Esophagus mucosa (tissue), 1 donor: Measurements from ENCODE around the gene DCLRE1B. TPM values are rescaled to one million over a fixed set of nuclear protein-coding genes. Genes with fewer than 3 reads are reported as not detected.

Experiments used
- ATAC-seq: fragments of 200-7000 bp; cut with Tn5 transposase; one replicate; pipeline ENCODE4 v1.9.1; 2020
- total RNA-seq: library from RNA; stranded (reverse); gene quantifications from one replicate; pipeline ENCODE4 v1.2.4, GENCODE V29; 2023
- donor health status: DM: yes; HTN: yes; CAD: no.

Gene DCLRE1B
- total RNA-seq, 1 donor from 2014 or later: 4.7 TPM

- no peak for ATAC-seq
These were observed 23.2 kb downstream of the DCLRE1B start for GRCh38 chr1:113928187-113928930.

GRCh38 chr1:113928941-113929749, 24.0 kb downstream of the DCLRE1B start, which contains the start of gene HIPK1:
HIPK1 (plus strand) TSS chr1:113929324.
- peak; percentile 92 for ATAC-seq

- peak; percentile 63 for ATAC-seq
These were observed 24.8 kb downstream of the DCLRE1B start for GRCh38 chr1:113929750-113930498.

- ATAC-seq: no peak
These were observed 25.5 kb downstream of the DCLRE1B start for GRCh38 chr1:113930499-113931161.

- no peak for ATAC-seq
These were observed 26.3 kb downstream of the DCLRE1B start for GRCh38 chr1:113931451-113931851.

GRCh38 chr1:113934006-113934405, 28.9 kb downstream of the DCLRE1B start:
- ATAC-seq: no peak

GRCh38 chr1:113934511-113935055, 29.5 kb downstream of the DCLRE1B start:
- no peak for ATAC-seq

- no peak for ATAC-seq
These were observed 30.1 kb downstream of the DCLRE1B start for GRCh38 chr1:113935176-113935575.

GRCh38 chr1:113935970-113936369, 30.8 kb downstream of the DCLRE1B start:
- no peak for ATAC-seq

- ATAC-seq: no peak
These were observed 32.0 kb downstream of the DCLRE1B start for GRCh38 chr1:113937146-113937545.

- ATAC-seq: no peak
These were observed 33.1 kb downstream of the DCLRE1B start for GRCh38 chr1:113938192-113938591.

GRCh38 chr1:113940365-113941244, 35.5 kb downstream of the DCLRE1B start:
- ATAC-seq: no peak

- no peak for ATAC-seq
These were observed 36.1 kb downstream of the DCLRE1B start for GRCh38 chr1:113941245-113941559.

GRCh38 chr1:113942527-113942926, 37.4 kb downstream of the DCLRE1B start:
- no peak for ATAC-seq

- ATAC-seq: no peak
These were observed 38.1 kb downstream of the DCLRE1B start for GRCh38 chr1:113943028-113943811.

- ATAC-seq: no peak
These were observed 40.2 kb downstream of the DCLRE1B start for GRCh38 chr1:113945329-113945728.

- ATAC-seq: no peak
These were observed 41.0 kb downstream of the DCLRE1B start for GRCh38 chr1:113946112-113946511.

GRCh38 chr1:113946678-113947387, 41.7 kb downstream of the DCLRE1B start:
- ATAC-seq: no peak

GRCh38 chr1:113947388-113948107, 42.4 kb downstream of the DCLRE1B start:
- ATAC-seq: no peak
